Measurements from ENCODE around the gene CDH13.

The CDH13 gene

GRCh38 chr16:83568345-83568744 is 941.6 kb downstream of the CDH13 start:
- Histone ChIP-seq H2BK120ac (ENCODE audit: insufficient read depth, low read length, poor library complexity) (no peak overlapping the region), H3K79me1 (ENCODE audit: low read length) (no peaks in the 10 kb centered on the region), H4K12ac (ENCODE audit: low read depth, low read length) (no peak overlapping the region), H2BK12ac (ENCODE audit: low read length) (no peak overlapping the region), H3K9me3 (ENCODE audit: insufficient read depth, low read depth, low read length) (no peaks in the 10 kb centered on the region), H3K9ac (ENCODE audit: low read length) (no peak overlapping the region), H2BK5ac (ENCODE audit: low read depth, low read length, poor library complexity) (no peak overlapping the region), H3K4ac (ENCODE audit: low read depth, low read length) (no peak overlapping the region), H3K79me2 (ENCODE audit: control insufficient read depth, insufficient read depth, low read length, poor library complexity) (no peaks in the 10 kb centered on the region), H3K4me2 (ENCODE audit: low read length) (no peak overlapping the region), H4K91ac (ENCODE audit: low read depth, low read length) (no peak overlapping the region), H3K4me1 (ENCODE audit: control insufficient read depth in 1 of 2, insufficient read depth in 2 of 2, low read length in 2 of 2) (no peaks in the 10 kb centered on the region), H3K23ac (ENCODE audit: low read length) (no peak overlapping the region), H4K8ac (ENCODE audit: low read depth, low read length) (no peak overlapping the region), H2AFZ (ENCODE audit: insufficient read depth, low read length, poor library complexity) (no peak overlapping the region), H3K27me3 (ENCODE audit: insufficient read depth, low read length) (no peaks in the 10 kb centered on the region), H3K4me3 (ENCODE audit: low read depth, low read length) (no peak overlapping the region), H3K27ac (ENCODE audit: low read depth, low read length) (no peak overlapping the region), H3K14ac (ENCODE audit: low read length) (no peak overlapping the region), H3K18ac (ENCODE audit: low read length) (no peak overlapping the region), H2AK5ac (ENCODE audit: low read length) (no peak overlapping the region), H3K36me3 (ENCODE audit: control insufficient read depth in 1 of 2, insufficient read depth in 2 of 2, low read length in 2 of 2) (no peaks in the 10 kb centered on the region)
- no peak for DNase-seq
- WGBS (ENCODE audit: extremely low coverage, insufficient coverage, insufficient read length): no CpG with 5 or more reads among the region's 7 CpGs

DNA sequence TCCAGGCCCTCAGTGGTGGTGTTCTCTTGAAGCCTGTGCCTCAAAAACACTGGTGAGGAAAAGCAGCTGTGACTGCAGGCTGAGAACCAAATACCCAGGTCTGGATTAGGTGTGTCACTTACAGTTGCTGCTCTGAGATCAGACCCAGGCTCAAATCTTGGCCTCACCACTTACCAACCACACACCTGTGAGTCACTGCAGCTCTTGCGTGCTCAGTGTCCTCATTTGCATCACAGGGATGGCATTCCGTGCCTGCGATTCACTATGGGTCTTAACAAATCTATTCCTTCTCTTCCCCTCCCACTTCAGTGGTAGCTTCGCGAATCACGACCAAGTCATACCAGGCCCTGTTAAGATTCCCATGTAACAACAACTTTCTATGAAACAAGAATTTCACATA is 947.6 kb downstream of the CDH13 start:
- no CpG with 5 or more reads among the region's 6 CpGs for WGBS (ENCODE audit: extremely low coverage, insufficient coverage, insufficient read length)
- no peaks in the 10 kb centered on the region for H3K79me2 ChIP-seq (ENCODE audit: control insufficient read depth, insufficient read depth, low read length, poor library complexity)
- H3K27me3 ChIP-seq (ENCODE audit: insufficient read depth, low read length): no peaks in the 10 kb centered on the region
- no peaks in the 10 kb centered on the region for H3K79me1 ChIP-seq (ENCODE audit: low read length)
- no peak overlapping the region for H3K14ac ChIP-seq (ENCODE audit: low read length)
- no peak overlapping the region for H4K8ac ChIP-seq (ENCODE audit: low read depth, low read length)
- H3K18ac ChIP-seq (ENCODE audit: low read length): no peak overlapping the region
- H2BK12ac ChIP-seq (ENCODE audit: low read length): no peak overlapping the region
- no peak overlapping the region for H3K4me2 ChIP-seq (ENCODE audit: low read length)
- no peak overlapping the region for H2BK120ac ChIP-seq (ENCODE audit: insufficient read depth, low read length, poor library complexity)
- peaks cover 2% of the 10 kb centered on the region for H3K9me3 ChIP-seq (ENCODE audit: insufficient read depth, low read depth, low read length)
- H3K4ac ChIP-seq (ENCODE audit: low read depth, low read length): no peak overlapping the region
- no peak overlapping the region for H3K23ac ChIP-seq (ENCODE audit: low read length)
- H2BK5ac ChIP-seq (ENCODE audit: low read depth, low read length, poor library complexity): no peak overlapping the region
- H4K91ac ChIP-seq (ENCODE audit: low read depth, low read length): no peak overlapping the region
- H3K4me3 ChIP-seq (ENCODE audit: low read depth, low read length): no peak overlapping the region
- H2AFZ ChIP-seq (ENCODE audit: insufficient read depth, low read length, poor library complexity): no peak overlapping the region
- H3K27ac ChIP-seq (ENCODE audit: low read depth, low read length): no peak overlapping the region
- no peak overlapping the region for H3K9ac ChIP-seq (ENCODE audit: low read length)
- DNase-seq: no peak
- no peaks in the 10 kb centered on the region for H3K36me3 ChIP-seq (ENCODE audit: control insufficient read depth in 1 of 2, insufficient read depth in 2 of 2, low read length in 2 of 2)
- H2AK5ac ChIP-seq (ENCODE audit: low read length): no peak overlapping the region
- H4K12ac ChIP-seq (ENCODE audit: low read depth, low read length): no peak overlapping the region
- no peaks in the 10 kb centered on the region for H3K4me1 ChIP-seq (ENCODE audit: control insufficient read depth in 1 of 2, insufficient read depth in 2 of 2, low read length in 2 of 2)

- no peaks in the 10 kb centered on the region for H3K36me3 ChIP-seq (ENCODE audit: control insufficient read depth in 1 of 2, insufficient read depth in 2 of 2, low read length in 2 of 2)
- no peak overlapping the region for H3K4ac ChIP-seq (ENCODE audit: low read depth, low read length)
- H3K4me3 ChIP-seq (ENCODE audit: low read depth, low read length): no peak overlapping the region
- no peak overlapping the region for H3K9ac ChIP-seq (ENCODE audit: low read length)
- no peak overlapping the region for H3K4me2 ChIP-seq (ENCODE audit: low read length)
- no peak overlapping the region for H2BK5ac ChIP-seq (ENCODE audit: low read depth, low read length, poor library complexity)
- WGBS (ENCODE audit: extremely low coverage, insufficient coverage, insufficient read length): no CpG with 5 or more reads among the region's 7 CpGs
- no peak overlapping the region for H3K14ac ChIP-seq (ENCODE audit: low read length)
- H3K27ac ChIP-seq (ENCODE audit: low read depth, low read length): no peak overlapping the region
- no peaks in the 10 kb centered on the region for H3K79me1 ChIP-seq (ENCODE audit: low read length)
- H3K4me1 ChIP-seq (ENCODE audit: control insufficient read depth in 1 of 2, insufficient read depth in 2 of 2, low read length in 2 of 2): no peaks in the 10 kb centered on the region
- H4K12ac ChIP-seq (ENCODE audit: low read depth, low read length): no peak overlapping the region
- H2BK12ac ChIP-seq (ENCODE audit: low read length): no peak overlapping the region
- H2AK5ac ChIP-seq (ENCODE audit: low read length): no peak overlapping the region
- no peak overlapping the region for H2BK120ac ChIP-seq (ENCODE audit: insufficient read depth, low read length, poor library complexity)
- peaks cover 2% of the 10 kb centered on the region for H3K9me3 ChIP-seq (ENCODE audit: insufficient read depth, low read depth, low read length)
- no peak overlapping the region for H2AFZ ChIP-seq (ENCODE audit: insufficient read depth, low read length, poor library complexity)
- H3K18ac ChIP-seq (ENCODE audit: low read length): no peak overlapping the region
- no peaks in the 10 kb centered on the region for H3K27me3 ChIP-seq (ENCODE audit: insufficient read depth, low read length)
- H4K8ac ChIP-seq (ENCODE audit: low read depth, low read length): no peak overlapping the region
- H4K91ac ChIP-seq (ENCODE audit: low read depth, low read length): no peak overlapping the region
- H3K79me2 ChIP-seq (ENCODE audit: control insufficient read depth, insufficient read depth, low read length, poor library complexity): no peaks in the 10 kb centered on the region
- H3K23ac ChIP-seq (ENCODE audit: low read length): no peak overlapping the region
- DNase-seq: no peak
These were observed 950.4 kb downstream of the CDH13 start for GRCh38 chr16:83577078-83577745.

DNA sequence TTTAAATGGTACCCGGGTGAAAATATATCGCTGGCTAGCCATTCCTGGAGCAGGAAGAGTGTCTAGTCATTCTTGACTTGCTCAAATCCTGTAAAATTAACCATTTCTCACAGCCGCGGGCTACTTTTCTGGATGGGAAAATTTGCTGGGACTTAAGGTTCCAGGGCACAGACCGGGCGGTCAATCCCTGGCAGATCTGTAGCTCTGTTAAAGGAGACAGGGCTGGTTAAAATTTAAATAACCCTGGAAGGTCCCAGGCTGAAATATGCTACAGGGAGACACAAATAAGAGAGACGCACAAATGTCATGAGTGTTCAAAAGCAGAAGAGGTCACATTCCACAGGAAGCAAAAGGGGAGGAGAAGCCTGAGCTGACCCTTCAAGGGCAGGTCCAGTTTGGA is 951.4 kb downstream of the CDH13 start:
- no peak overlapping the region for H2AFZ ChIP-seq (ENCODE audit: insufficient read depth, low read length, poor library complexity)
- WGBS (ENCODE audit: extremely low coverage, insufficient coverage, insufficient read length): no CpG with 5 or more reads among the region's 7 CpGs
- no peaks in the 10 kb centered on the region for H3K36me3 ChIP-seq (ENCODE audit: control insufficient read depth in 1 of 2, insufficient read depth in 2 of 2, low read length in 2 of 2)
- no peak overlapping the region for H3K14ac ChIP-seq (ENCODE audit: low read length)
- H3K9ac ChIP-seq (ENCODE audit: low read length): no peak overlapping the region
- H3K18ac ChIP-seq (ENCODE audit: low read length): no peak overlapping the region
- H3K27me3 ChIP-seq (ENCODE audit: insufficient read depth, low read length): no peaks in the 10 kb centered on the region
- H3K4me1 ChIP-seq (ENCODE audit: control insufficient read depth in 1 of 2, insufficient read depth in 2 of 2, low read length in 2 of 2): no peaks in the 10 kb centered on the region
- no peak overlapping the region for H3K27ac ChIP-seq (ENCODE audit: low read depth, low read length)
- no peak overlapping the region for H4K8ac ChIP-seq (ENCODE audit: low read depth, low read length)
- no peak overlapping the region for H3K4ac ChIP-seq (ENCODE audit: low read depth, low read length)
- H2BK12ac ChIP-seq (ENCODE audit: low read length): no peak overlapping the region
- no peak overlapping the region for H3K23ac ChIP-seq (ENCODE audit: low read length)
- H2BK120ac ChIP-seq (ENCODE audit: insufficient read depth, low read length, poor library complexity): no peak overlapping the region
- H3K4me2 ChIP-seq (ENCODE audit: low read length): no peak overlapping the region
- no peak overlapping the region for H2AK5ac ChIP-seq (ENCODE audit: low read length)
- no peak overlapping the region for H4K91ac ChIP-seq (ENCODE audit: low read depth, low read length)
- no peak overlapping the region for H3K4me3 ChIP-seq (ENCODE audit: low read depth, low read length)
- H4K12ac ChIP-seq (ENCODE audit: low read depth, low read length): no peak overlapping the region
- no peak overlapping the region for H2BK5ac ChIP-seq (ENCODE audit: low read depth, low read length, poor library complexity)
- H3K9me3 ChIP-seq (ENCODE audit: insufficient read depth, low read depth, low read length): peaks cover 2% of the 10 kb centered on the region
- no peaks in the 10 kb centered on the region for H3K79me2 ChIP-seq (ENCODE audit: control insufficient read depth, insufficient read depth, low read length, poor library complexity)
- DNase-seq: no peak
- no peaks in the 10 kb centered on the region for H3K79me1 ChIP-seq (ENCODE audit: low read length)

Data from trophoblast cell (in vitro differentiated cells and primary cell).